Liver (tissue), 9 donors: ENCODE data around the gene SMIM33. TPM values are rescaled to one million over a fixed set of nuclear protein-coding genes. Genes with fewer than 3 reads are reported as not detected.

Source experiments
- DNase-seq: peaks from one replicate; pipeline ENCODE4 v3.0.0-alpha.2; 2017; ENCODE audit warnings: low spot score
- H3K27ac ChIP-seq, 2 donors: one replicate each; pipeline ENCODE4 v1.7.0; 2013; ENCODE audit warnings: inconsistent platforms in 2 of 2, low read length in 2 of 2, control low read depth in 1 of 2, low read depth in 1 of 2, mild to moderate bottlenecking in 1 of 2
- H3K27me3 ChIP-seq, 4 donors: one replicate each; pipeline versions ENCODE4 v1.6.1 to v1.7.0; 2013; ENCODE audit warnings: low read length in 3 of 4, inconsistent platforms in 1 of 4, mild to moderate bottlenecking in 1 of 4, moderate library complexity in 1 of 4; ENCODE audit not compliant: control insufficient read depth in 4 of 4, insufficient read depth in 4 of 4
- H3K36me3 ChIP-seq, 4 donors: one replicate each; pipeline versions ENCODE4 v1.6.1 to v1.7.0; 2013; ENCODE audit warnings: low read length in 3 of 4, mild to moderate bottlenecking in 3 of 4, low read depth in 1 of 4, moderate library complexity in 1 of 4; ENCODE audit not compliant: control insufficient read depth in 4 of 4, insufficient read depth in 3 of 4
- H3K4me1 ChIP-seq, 4 donors: one replicate each; pipeline versions ENCODE4 v1.6.1 to v1.7.0; 2013; ENCODE audit warnings: low read length in 3 of 4, mild to moderate bottlenecking in 3 of 4, moderate library complexity in 1 of 4; ENCODE audit not compliant: control insufficient read depth in 4 of 4, insufficient read depth in 4 of 4
- H3K4me3 ChIP-seq, 3 donors: one replicate each; pipeline versions ENCODE4 v1.6.1 to v1.7.0; 2013; ENCODE audit warnings: low read length in 3 of 3, control low read depth in 1 of 3, low read depth in 1 of 3, mild to moderate bottlenecking in 1 of 3
- H3K9ac ChIP-seq, 2 donors: one replicate each; pipeline ENCODE4 v1.7.0; 2013; ENCODE audit warnings: low read length in 2 of 2, mild to moderate bottlenecking in 2 of 2, moderate library complexity in 2 of 2, control low read depth in 1 of 2, low read depth in 1 of 2
- H3K9me3 ChIP-seq, 4 donors: one replicate each; pipeline versions ENCODE4 v1.6.1 to v1.7.0; 2013; ENCODE audit warnings: low read length in 3 of 4; ENCODE audit not compliant: control insufficient read depth in 4 of 4
- ATF3 ChIP-seq: IDR thresholded peaks from 2 replicates; pipeline ENCODE4 v1.6.1; 2016; ENCODE audit warnings: antibody characterized with exemption
- EGR1 ChIP-seq, 2 donors: IDR thresholded peaks; 2 replicates each; pipeline ENCODE4 v1.6.1; 2016 to 2018; ENCODE audit warnings: antibody characterized with exemption in 2 of 2, low read depth in 2 of 2
- FOXA1 ChIP-seq: IDR thresholded peaks from 2 replicates; pipeline ENCODE4 v1.6.1; 2016; ENCODE audit warnings: antibody characterized with exemption
- FOXA2 ChIP-seq: IDR thresholded peaks from 2 replicates; pipeline ENCODE4 v1.6.1; 2016; ENCODE audit warnings: antibody characterized with exemption
- GABPA ChIP-seq, 2 donors: IDR thresholded peaks in 1 of 2; conservative IDR thresholded peaks in 1 of 2; 2 replicates each; pipeline ENCODE4 v1.6.1; 2016; ENCODE audit warnings: antibody characterized with exemption in 2 of 2, mild to moderate bottlenecking in 1 of 2, moderate library complexity in 1 of 2
- HNF4A ChIP-seq, 2 donors: conservative IDR thresholded peaks; 2 replicates each; pipeline ENCODE4 v1.6.1; 2016; ENCODE audit warnings: antibody characterized with exemption in 2 of 2, mild to moderate bottlenecking in 2 of 2
- NR2F2 ChIP-seq: IDR thresholded peaks from 2 replicates; pipeline ENCODE4 v1.6.1; 2016; ENCODE audit warnings: antibody characterized with exemption
- REST ChIP-seq: IDR thresholded peaks from 2 replicates; pipeline ENCODE4 v1.6.1; 2016; ENCODE audit warnings: antibody characterized with exemption, mild to moderate bottlenecking
- RXRA ChIP-seq, 2 donors: IDR thresholded peaks; 2 replicates each; pipeline ENCODE4 v1.6.1; 2017 to 2018; ENCODE audit warnings: antibody characterized with exemption in 2 of 2, mild to moderate bottlenecking in 1 of 2
- SP1 ChIP-seq: IDR thresholded peaks from 2 replicates; pipeline ENCODE4 v1.6.1; 2018; ENCODE audit warnings: antibody characterized with exemption, mild to moderate bottlenecking
- TAF1 ChIP-seq: conservative IDR thresholded peaks from 2 replicates; pipeline ENCODE4 v1.6.1; 2016; ENCODE audit warnings: antibody characterized with exemption, mild to moderate bottlenecking
- ZBTB33 ChIP-seq: IDR thresholded peaks from 2 replicates; pipeline ENCODE4 v1.6.1; 2016; ENCODE audit warnings: antibody characterized with exemption
- WGBS: extraction: QIAGEN DNeasy Blood & Tissue Kit; methylation state at CpG from one replicate; pipeline ENCODE4 v1.1.7; 2013; 5-methylcytosine and 5-hydroxymethylcytosine counted together
- polyA plus RNA-seq, 2 donors: library from polyadenylated mRNA; stranded (reverse) in 1 of 2; unstranded in 1 of 2; fragments of 200-250 nt in 1 of 2; fragments of >200 nt in 1 of 2; fragmentation: Nextera tagmentation in 1 of 2; extraction: Ambion mirVana in 1 of 2; gene quantifications; one replicate each; pipeline versions ENCODE4 v1.2.1 to v1.2.3, GENCODE V29; 2013 to 2015
- total RNA-seq, 2 donors: library from RNA; depleted of rRNA; stranded (reverse); fragments of >200 nt; gene quantifications; one replicate each; pipeline ENCODE4 v1.2.3, GENCODE V29; 2014
- TF ChIP-seq, protein P1 (sequence below): fragments of 150-350 bp; IDR thresholded peaks from 2 replicates; pipeline ENCODE4 v1.5.1; 2017; ENCODE audit warnings: improper control_type of control experiment, low read depth, low read length; ENCODE audit not compliant: missing input control
- TF ChIP-seq, protein P2 (sequence below): IDR thresholded peaks from 2 replicates; pipeline ENCODE4 v1.6.1; 2016; ENCODE audit warnings: antibody characterized with exemption
- donor health status: healthy.
- donor health status: healthy.
- donor health status: healthy.
- donor health status: healthy.
- donor health status: healthy.

The SMIM33 gene
- total and polyA plus RNA-seq, 4 donors: 0.05 TPM; not detected in 3

DNA sequence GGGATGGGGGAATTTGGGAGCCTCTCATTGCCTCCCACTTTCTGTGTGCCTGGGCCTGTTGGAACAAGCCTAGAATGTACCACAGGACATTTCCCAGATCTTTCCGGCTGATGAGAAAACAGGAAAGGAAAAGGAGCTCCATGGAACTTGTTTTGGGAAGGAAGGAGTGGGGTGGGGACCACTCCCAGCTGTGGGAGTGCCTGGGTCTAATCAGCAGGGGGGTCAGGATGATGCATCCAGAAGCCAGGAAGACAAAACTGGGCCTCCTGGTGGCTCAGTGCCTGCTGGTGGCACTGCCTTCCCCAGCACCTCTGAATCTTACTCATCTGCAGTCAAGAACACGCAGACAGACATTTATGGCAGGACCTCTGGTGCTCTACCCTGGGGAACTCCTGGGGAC lies 2.8 kb downstream of the SMIM33 start:
- Histone ChIP-seq H3K4me1 (peaks cover 0 to 5% (median 0%) of the 10 kb centered on the region in 4 donors), H3K36me3 (no peaks in the 10 kb centered on the region), H3K27me3 (no peaks in the 10 kb centered on the region), H3K27ac (peak overlapping the region in 1 of 2 donors; percentile 4), H3K9me3 (no peaks in the 10 kb centered on the region), H3K9ac (no peak overlapping the region), H3K4me3 (no peak overlapping the region)
- DNase-seq: no peak
- no peak for TF ChIP-seq FOXA1
- TF ChIP-seq GABPA (IDR thresholded peaks at IDR 0.05 in 1 of 2, conservative IDR thresholded peaks at IDR 0.05 in 1 of 2): no peak
- TF ChIP-seq REST: no peak
- TF ChIP-seq, protein P1, sequence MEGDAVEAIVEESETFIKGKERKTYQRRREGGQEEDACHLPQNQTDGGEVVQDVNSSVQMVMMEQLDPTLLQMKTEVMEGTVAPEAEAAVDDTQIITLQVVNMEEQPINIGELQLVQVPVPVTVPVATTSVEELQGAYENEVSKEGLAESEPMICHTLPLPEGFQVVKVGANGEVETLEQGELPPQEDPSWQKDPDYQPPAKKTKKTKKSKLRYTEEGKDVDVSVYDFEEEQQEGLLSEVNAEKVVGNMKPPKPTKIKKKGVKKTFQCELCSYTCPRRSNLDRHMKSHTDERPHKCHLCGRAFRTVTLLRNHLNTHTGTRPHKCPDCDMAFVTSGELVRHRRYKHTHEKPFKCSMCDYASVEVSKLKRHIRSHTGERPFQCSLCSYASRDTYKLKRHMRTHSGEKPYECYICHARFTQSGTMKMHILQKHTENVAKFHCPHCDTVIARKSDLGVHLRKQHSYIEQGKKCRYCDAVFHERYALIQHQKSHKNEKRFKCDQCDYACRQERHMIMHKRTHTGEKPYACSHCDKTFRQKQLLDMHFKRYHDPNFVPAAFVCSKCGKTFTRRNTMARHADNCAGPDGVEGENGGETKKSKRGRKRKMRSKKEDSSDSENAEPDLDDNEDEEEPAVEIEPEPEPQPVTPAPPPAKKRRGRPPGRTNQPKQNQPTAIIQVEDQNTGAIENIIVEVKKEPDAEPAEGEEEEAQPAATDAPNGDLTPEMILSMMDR: no peak
- no peak for TF ChIP-seq EGR1 (IDR thresholded peaks at IDR 0.05; ENCODE audit: low read depth in 2 of 2)
- no peak for TF ChIP-seq SP1
- no peak for TF ChIP-seq RXRA (IDR thresholded peaks at IDR 0.05)
- TF ChIP-seq HNF4A (conservative IDR thresholded peaks at IDR 0.05): no peak
- no peak for TF ChIP-seq ZBTB33
- TF ChIP-seq FOXA2: no peak
- TF ChIP-seq, protein P2, sequence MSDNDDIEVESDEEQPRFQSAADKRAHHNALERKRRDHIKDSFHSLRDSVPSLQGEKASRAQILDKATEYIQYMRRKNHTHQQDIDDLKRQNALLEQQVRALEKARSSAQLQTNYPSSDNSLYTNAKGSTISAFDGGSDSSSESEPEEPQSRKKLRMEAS: no peak
- TF ChIP-seq ATF3: no peak
- TF ChIP-seq TAF1: no peak
- 86% methylated on average over 2 of the region's 2 CpGs for WGBS

DNA sequence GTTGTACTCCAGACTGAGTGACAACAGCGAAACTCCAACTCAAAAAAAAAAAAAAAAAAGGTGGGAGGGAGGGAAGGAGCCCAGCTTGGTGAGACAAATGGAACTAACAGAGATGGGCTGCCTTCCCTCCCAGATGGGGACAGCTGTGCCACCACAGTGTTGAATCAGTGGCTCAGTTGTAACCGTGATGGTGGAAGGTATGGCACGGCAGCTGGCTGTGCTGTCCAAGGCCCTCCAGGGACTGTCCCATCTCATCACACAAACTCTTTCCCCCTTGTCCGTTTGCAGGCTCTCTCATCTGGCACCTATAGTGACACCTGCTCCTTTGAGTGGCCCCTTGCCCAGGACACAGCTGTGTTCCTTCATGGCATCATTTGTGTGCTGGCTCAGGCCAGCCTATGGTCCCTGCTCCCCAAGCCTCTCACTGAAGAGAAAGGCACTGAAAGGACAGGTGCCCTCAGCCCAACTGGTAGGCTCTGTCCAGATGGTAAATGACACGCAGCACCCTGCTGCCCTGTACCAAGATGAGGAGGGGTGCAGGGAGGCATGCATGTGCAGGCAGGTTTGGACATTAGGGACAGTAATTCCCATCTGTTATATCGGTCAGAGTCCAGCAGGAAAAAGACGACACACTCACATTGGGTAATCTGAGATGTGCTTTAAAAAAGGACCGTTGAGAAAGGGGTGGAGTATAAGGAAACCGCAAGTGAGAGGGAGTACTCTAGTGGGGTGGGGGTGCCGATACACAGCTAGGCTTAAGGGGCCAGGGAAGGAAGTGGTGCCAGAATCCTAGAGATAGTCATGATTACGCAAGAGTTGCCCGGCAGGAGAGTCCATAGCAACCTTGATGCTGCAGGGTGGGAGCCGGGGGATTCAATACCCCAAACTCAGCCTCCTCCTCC lies 4.3 kb downstream of the SMIM33 start:
- Histone ChIP-seq H3K9me3 (no peaks in the 10 kb centered on the region), H3K27me3 (no peaks in the 10 kb centered on the region), H3K4me3 (no peak overlapping the region), H3K4me1 (peaks cover 0 to 5% (median 0%) of the 10 kb centered on the region in 4 donors), H3K27ac (no peak overlapping the region), H3K9ac (no peak overlapping the region), H3K36me3 (no peaks in the 10 kb centered on the region)
- 50% methylated on average over 13 of the region's 13 CpGs for WGBS
- TF ChIP-seq RXRA (IDR thresholded peaks at IDR 0.05) (no peak), NR2F2 (no peak), GABPA (IDR thresholded peaks at IDR 0.05 in 1 of 2, conservative IDR thresholded peaks at IDR 0.05 in 1 of 2) (no peak)
- no peak for DNase-seq
